HG03521 (cell line): ENCODE measurements around the gene NIT1.
A peak's percentile ranks its signal among the peaks of the same experiment; 100 is the strongest.

Source experiments
- ATAC-seq: cut with Tn5 transposase; IDR thresholded peaks from one replicate; pipeline ENCODE4 v1.9.1; 2021; ENCODE audit warnings: mild to moderate bottlenecking, moderate library complexity; ENCODE audit not compliant: unreplicated experiment

Gene NIT1

GRCh38 chr1:161083748-161084596 is 33.9 kb upstream of the NIT1 start:
- ATAC-seq, result no peak

GRCh38 chr1:161084597-161084988 is 33.3 kb upstream of the NIT1 start:
- ATAC-seq, result no peak

- no peak for ATAC-seq
These were observed 32.7 kb upstream of the NIT1 start for GRCh38 chr1:161085165-161085564.

GRCh38 chr1:161086457-161086856 is 31.4 kb upstream of the NIT1 start:
- ATAC-seq, result no peak

GRCh38 chr1:161088587-161089110 is 29.3 kb upstream of the NIT1 start:
- ATAC-seq, result no peak

- ATAC-seq, result no peak
These were observed 28.5 kb upstream of the NIT1 start, which contains the start of gene NECTIN4 for GRCh38 chr1:161089251-161089924. TSS of gene NECTIN4 (minus strand) at chr1:161089558. CDS start at chr1:161089296, 262 bp downstream.

- no peak for ATAC-seq
These were observed 28.0 kb upstream of the NIT1 start for GRCh38 chr1:161089938-161090337.

- ATAC-seq, result no peak
These were observed 27.3 kb upstream of the NIT1 start for GRCh38 chr1:161090617-161091016.

GRCh38 chr1:161091093-161091492 is 26.8 kb upstream of the NIT1 start:
- no peak for ATAC-seq

- no peak for ATAC-seq
These were observed 26.0 kb upstream of the NIT1 start for GRCh38 chr1:161091796-161092507.

GRCh38 chr1:161092621-161093028 is 25.3 kb upstream of the NIT1 start:
- no peak for ATAC-seq

- no peak for ATAC-seq
These were observed 23.4 kb upstream of the NIT1 start for GRCh38 chr1:161094481-161094880.

- ATAC-seq, result no peak
These were observed 22.7 kb upstream of the NIT1 start for GRCh38 chr1:161095230-161095629.

GRCh38 chr1:161096015-161096414 is 21.9 kb upstream of the NIT1 start:
- ATAC-seq, result no peak

- ATAC-seq, result no peak
These were observed 21.4 kb upstream of the NIT1 start for GRCh38 chr1:161096530-161096929.

GRCh38 chr1:161098210-161099068 is 19.5 kb upstream of the NIT1 start, which contains the start of gene KLHDC9:
TSS of gene KLHDC9 (plus strand) at chr1:161098361. CDS start at chr1:161098536, 175 bp downstream.
- ATAC-seq, result peak; percentile 55

- ATAC-seq, result no peak
These were observed 18.7 kb upstream of the NIT1 start for GRCh38 chr1:161099090-161099802.

- no peak for ATAC-seq
These were observed 17.3 kb upstream of the NIT1 start for GRCh38 chr1:161100556-161100955.

- no peak for ATAC-seq
These were observed 11.5 kb upstream of the NIT1 start for GRCh38 chr1:161106431-161106830.

GRCh38 chr1:161111117-161111516 is 6.8 kb upstream of the NIT1 start:
- ATAC-seq, result no peak
